Glutamatergic neuron (in vitro differentiated cells): Measurements from ENCODE around the gene ALKBH4. TPM values are rescaled to one million over a fixed set of nuclear protein-coding genes. Genes with fewer than 3 reads are reported as not detected.
"Not testable (repeated sequence)": the region's sequence is repeated elsewhere in the genome, so short reads cannot be mapped to it uniquely, and the experiment has no call there.

Source experiments
- DNase-seq: peaks from one replicate; pipeline ENCODE4 v3.0.0; 2022
- H3K27ac Mint-ChIP-seq: one replicate; pipeline ENCODE4 v1.8.0; 2020; ENCODE audit warnings: mild to moderate bottlenecking, mixed read lengths, inconsistent platforms; ENCODE audit not compliant: unreplicated experiment
- H3K27me3 Mint-ChIP-seq: one replicate; pipeline ENCODE4 v1.8.0; 2020; ENCODE audit warnings: mild to moderate bottlenecking, moderate library complexity, mixed read lengths, inconsistent platforms; ENCODE audit not compliant: unreplicated experiment
- H3K36me3 Mint-ChIP-seq: one replicate; pipeline ENCODE4 v1.8.0; 2020; ENCODE audit warnings: mild to moderate bottlenecking, mixed read lengths, inconsistent platforms; ENCODE audit not compliant: unreplicated experiment
- H3K4me1 Mint-ChIP-seq: one replicate; pipeline ENCODE4 v1.8.0; 2020; ENCODE audit warnings: mild to moderate bottlenecking, low read depth, mixed read lengths, inconsistent platforms; ENCODE audit not compliant: unreplicated experiment
- H3K4me3 Mint-ChIP-seq: one replicate; pipeline ENCODE4 v1.8.0; 2020; ENCODE audit warnings: mild to moderate bottlenecking, mixed read lengths, inconsistent platforms; ENCODE audit not compliant: unreplicated experiment
- H3K9me3 Mint-ChIP-seq: one replicate; pipeline ENCODE4 v1.8.0; 2020; ENCODE audit warnings: mild to moderate bottlenecking, moderate library complexity, mixed read lengths, inconsistent platforms; ENCODE audit not compliant: unreplicated experiment
- CTCF ChIP-seq: fragments of 200-600 bp; sonication (generic); IDR thresholded peaks from one replicate; pipeline ENCODE4 v1.5.0; 2021; ENCODE audit not compliant: partially characterized antibody, unreplicated experiment
- total RNA-seq: library from RNA; stranded (reverse); fragmentation: NEBNext Ultra II Directional; extraction: Animal tissue kit (Norgen Biotek cat#: 25700); gene quantifications from one replicate; pipeline ENCODE4 v1.2.1, GENCODE V29; 2021; ENCODE audit not compliant: unreplicated experiment

Gene ALKBH4
- total RNA-seq, 1 donor from 2014 or later, result 9.8 TPM

GRCh38 chr7:102478314-102479208 is 13.9 kb upstream of the ALKBH4 start, which contains the start of gene POLR2J:
Gene POLR2J, minus strand, starts transcription at chr7:102478922. Its CDS starts 62 bp downstream, at chr7:102478860.
- not testable (repeated sequence) for H3K4me1 Mint-ChIP-seq, H3K27ac Mint-ChIP-seq, H3K9me3 Mint-ChIP-seq, H3K27me3 Mint-ChIP-seq, H3K36me3 Mint-ChIP-seq
- peak; percentile 37 for TF ChIP-seq CTCF
- peak; percentile 86 for DNase-seq
- peak within 1 kb of the TSS; percentile 75 for H3K4me3 Mint-ChIP-seq

DNA sequence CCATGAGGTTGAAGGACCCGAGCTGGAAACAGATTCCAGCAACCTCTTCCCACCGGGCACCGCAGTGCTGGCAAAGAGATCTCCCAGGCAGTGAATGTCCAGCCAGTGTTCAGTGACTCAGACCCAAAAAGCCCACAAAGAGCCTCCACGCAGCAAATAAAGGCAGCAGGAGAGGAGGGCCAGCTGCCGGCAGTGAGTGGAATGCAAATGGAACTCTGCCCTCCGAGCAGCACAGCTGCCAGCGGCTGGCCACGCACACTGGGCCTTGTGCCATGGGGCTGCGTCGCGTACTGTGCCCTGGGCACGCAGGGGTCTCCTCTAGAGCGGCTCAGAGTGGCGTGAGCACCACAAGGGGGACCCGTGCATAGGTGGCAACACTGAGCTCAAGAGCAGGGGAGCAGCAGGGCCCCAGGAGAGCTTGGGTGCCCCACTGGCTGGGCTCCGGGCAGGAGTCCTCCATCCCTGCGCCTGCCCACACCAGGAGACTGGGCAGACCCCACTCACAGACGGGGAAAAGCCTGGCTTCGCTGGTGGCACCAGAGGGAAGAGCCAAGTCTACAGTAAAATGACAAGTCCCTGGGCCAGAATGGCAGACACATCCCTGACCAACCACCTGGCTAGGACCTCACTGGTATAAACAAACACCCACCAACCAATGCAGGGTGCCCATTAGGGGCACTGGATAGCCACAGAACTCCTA is 10.2 kb upstream of the ALKBH4 start:
- not testable (repeated sequence) for H3K27ac Mint-ChIP-seq, H3K27me3 Mint-ChIP-seq, H3K36me3 Mint-ChIP-seq, H3K4me1 Mint-ChIP-seq, DNase-seq, H3K4me3 Mint-ChIP-seq, H3K9me3 Mint-ChIP-seq

- not testable (repeated sequence) for H3K4me3 Mint-ChIP-seq, H3K36me3 Mint-ChIP-seq, H3K4me1 Mint-ChIP-seq, H3K27me3 Mint-ChIP-seq, H3K9me3 Mint-ChIP-seq, H3K27ac Mint-ChIP-seq
- peak; percentile 3 for DNase-seq
These were observed 9.5 kb upstream of the ALKBH4 start for GRCh38 chr7:102474116-102474515.

GRCh38 chr7:102473271-102473991 is 8.8 kb upstream of the ALKBH4 start:
- H3K4me1 Mint-ChIP-seq, result peaks cover 3% of the 10 kb centered on the region
- peak; percentile 16 for DNase-seq
- no peaks in the 10 kb centered on the region for H3K9me3 Mint-ChIP-seq
- peaks cover 5% of the 10 kb centered on the region for H3K27me3 Mint-ChIP-seq
- no peak for TF ChIP-seq CTCF
- H3K36me3 Mint-ChIP-seq, result no peaks in the 10 kb centered on the region
- no peak overlapping the region for H3K27ac Mint-ChIP-seq
- no peak overlapping the region for H3K4me3 Mint-ChIP-seq

GRCh38 chr7:102472126-102473041 is 7.7 kb upstream of the ALKBH4 start:
- peak; percentile 21 for DNase-seq
- Mint-ChIP-seq H3K4me1 (peaks cover 3% of the 10 kb centered on the region), H3K4me3 (no peak overlapping the region), H3K27ac (peak overlapping the region; percentile 46), H3K36me3 (no peaks in the 10 kb centered on the region), H3K27me3 (peaks cover 5% of the 10 kb centered on the region), H3K9me3 (no peaks in the 10 kb centered on the region)
- TF ChIP-seq CTCF, result no peak
